IPS-11a (cell line): ENCODE measurements around the gene HOXC9.

ENCODE experiments used
- H3K4me3 ChIP-seq: one replicate; pipeline ENCODE4 v1.5.1; 2013; ENCODE audit warnings: low read depth, low read length, control low read depth

HOXC9 gene

DNA sequence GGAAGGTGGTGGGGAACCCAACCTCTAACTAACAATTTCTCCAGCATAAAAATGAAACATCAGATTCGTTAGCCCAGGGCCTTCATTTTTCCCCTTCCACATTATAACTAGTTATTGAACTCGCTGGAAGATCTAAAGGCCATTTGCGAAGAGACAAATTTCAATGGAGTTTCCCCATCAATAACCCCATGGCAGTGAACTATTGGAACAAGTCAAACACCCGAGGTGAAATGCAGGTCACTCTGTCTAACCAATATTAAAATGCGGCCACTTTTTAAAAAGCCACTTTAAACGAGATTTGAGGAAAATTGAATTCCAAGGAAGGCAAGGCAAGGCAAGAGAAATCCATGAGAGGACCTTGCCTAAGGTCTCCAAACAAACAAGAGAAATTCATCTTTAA, 49.1 kb downstream of the HOXC9 start:
- H3K4me3 ChIP-seq: no peak overlapping the region

DNA sequence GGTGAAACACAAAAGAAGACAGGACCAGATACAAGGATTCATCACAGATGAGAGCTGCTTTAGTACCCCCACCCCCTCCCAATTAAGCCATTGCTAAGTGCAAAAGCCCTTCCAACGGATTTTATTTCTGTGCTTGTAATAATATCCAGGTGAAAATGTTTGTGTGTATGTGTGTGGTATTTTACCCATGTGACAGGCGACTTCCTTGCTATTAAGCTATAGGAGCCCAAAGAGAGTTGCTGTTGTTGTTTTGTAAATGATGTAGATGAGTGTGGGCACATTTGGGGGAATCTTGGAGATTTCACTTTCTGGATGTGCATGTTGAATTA, 50.5 kb downstream of the HOXC9 start:
- H3K4me3 ChIP-seq: no peak overlapping the region

DNA sequence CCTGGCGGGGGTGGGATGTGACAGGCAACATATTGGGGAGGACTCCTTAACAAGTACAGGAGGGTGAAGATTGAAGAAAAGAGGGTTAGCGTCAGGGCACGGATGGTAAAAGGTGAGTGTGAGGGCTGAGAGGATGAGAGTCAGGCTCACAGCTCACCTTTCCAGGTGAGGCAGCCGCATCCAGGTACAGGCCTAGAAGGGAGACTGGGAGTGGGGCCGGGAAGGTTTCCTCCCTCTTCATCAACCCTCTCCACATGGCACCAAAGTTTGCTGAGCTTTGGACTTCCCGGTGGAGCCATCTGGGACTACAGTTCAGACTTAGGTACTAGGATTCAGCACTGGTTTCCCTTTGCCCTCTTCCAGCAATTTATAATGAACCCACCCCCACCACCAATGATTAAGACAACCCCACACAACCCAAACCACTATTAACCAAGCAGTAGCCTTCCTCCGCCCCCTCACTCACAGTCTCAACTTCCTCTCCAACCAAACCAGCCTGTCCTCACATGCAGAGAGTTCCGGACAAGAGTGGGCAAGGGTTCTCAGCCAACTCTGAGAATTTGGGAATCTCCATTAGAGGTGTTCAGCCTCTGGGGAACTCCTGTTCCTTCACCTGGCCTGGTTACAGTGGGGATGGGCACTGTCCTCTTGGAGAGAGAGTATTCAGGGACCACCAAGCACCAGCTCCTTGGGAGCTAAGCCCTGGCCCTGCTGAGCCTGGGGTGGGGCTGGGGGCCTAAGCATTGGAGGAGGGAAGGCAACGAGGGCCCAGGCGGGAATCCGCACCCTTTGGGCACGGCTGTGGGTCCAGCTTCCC, 51.3 kb downstream of the HOXC9 start:
- no peak overlapping the region for H3K4me3 ChIP-seq

DNA sequence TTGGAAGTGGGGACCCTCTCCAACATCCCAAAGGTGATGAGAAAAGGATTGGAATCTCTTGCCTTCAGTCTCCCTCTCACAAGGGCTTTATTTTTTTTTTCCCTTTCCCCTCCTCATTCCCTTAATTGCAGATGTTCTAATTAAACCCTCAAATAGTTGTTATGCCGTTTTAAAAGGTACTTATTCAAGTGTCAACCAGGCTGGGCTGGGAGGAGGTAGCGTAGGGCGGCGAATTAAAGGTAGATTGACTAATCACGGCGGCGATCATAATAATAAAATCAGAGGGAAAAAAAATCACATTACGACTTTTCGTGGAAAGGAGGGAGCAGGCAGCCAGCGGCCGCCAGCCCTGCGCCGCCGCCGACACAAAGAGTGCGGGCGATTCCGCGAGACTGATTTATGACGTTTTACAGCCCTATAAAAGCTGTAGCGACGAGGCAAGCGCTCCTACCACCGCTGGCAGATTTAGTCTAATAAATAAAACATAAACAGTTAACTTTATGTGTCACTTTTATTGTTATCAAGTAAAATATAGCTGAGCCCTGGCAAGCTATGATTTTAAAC, 52.0 kb downstream of the HOXC9 start:
- H3K4me3 ChIP-seq: no peak overlapping the region

DNA sequence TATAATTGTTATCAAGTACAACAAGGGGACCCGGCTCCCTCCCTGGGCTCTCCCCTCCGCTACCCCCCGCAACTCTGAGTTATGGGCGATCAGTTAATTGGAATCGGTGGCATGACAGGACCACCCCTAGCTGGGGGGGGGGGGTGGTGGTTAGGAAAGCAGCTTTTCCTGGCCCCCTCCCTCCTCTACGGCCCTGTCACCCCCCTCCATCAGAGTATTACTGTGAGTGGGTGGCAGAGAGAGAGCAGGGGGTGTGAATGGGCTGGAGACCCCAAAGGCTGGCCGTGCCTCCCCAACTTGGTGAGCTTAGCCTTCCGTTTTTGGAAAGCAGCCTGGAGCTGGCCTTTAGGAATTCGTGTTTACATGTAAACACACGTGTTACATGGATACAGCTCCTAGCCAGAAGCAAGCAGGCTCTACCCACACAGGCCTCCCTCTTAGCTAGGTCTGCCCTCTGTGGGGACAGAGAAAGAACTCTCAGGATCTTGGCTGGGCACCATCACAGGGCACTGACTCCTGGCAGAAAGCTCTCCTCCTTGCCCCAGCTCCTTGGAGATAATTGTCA, 52.6 kb downstream of the HOXC9 start:
- no peak overlapping the region for H3K4me3 ChIP-seq
